Peyer's patch (tissue), 4 donors: ENCODE data around the gene SRPK3. TPM values are rescaled to one million over a fixed set of nuclear protein-coding genes. Genes with fewer than 3 reads are reported as not detected.

Experiments used
- DNase-seq, 3 donors: peaks; one replicate each; pipeline ENCODE4 v3.0.0-alpha.2; 2017 to 2019
- H3K27ac ChIP-seq, 4 donors: fragments of 200-600 bp; sonication (generic); one replicate each; pipeline ENCODE4 v1.5.1; 2016 to 2019
- H3K27me3 ChIP-seq, 2 donors: fragments of 200-600 bp; sonication (generic); one replicate each; pipeline ENCODE4 v1.5.1; 2019
- H3K36me3 ChIP-seq, 3 donors: fragments of 200-600 bp; sonication (generic); one replicate each; pipeline ENCODE4 v1.5.1; 2016 to 2019
- H3K4me1 ChIP-seq, 4 donors: fragments of 200-600 bp; sonication (generic); one replicate each; pipeline ENCODE4 v1.5.1; 2016 to 2019
- H3K4me3 ChIP-seq, 4 donors: fragments of 200-600 bp; sonication (generic); 1 replicate in 3 of 4; 2 replicates in 1 of 4; pipeline ENCODE4 v1.5.1; 2016 to 2019; ENCODE audit warnings: mild to moderate bottlenecking in 1 of 4
- H3K9me3 ChIP-seq, 4 donors: fragments of 200-600 bp; sonication (generic); one replicate each; pipeline ENCODE4 v1.5.1; 2016 to 2019; ENCODE audit warnings: mild to moderate bottlenecking in 1 of 4
- POLR2A ChIP-seq, 2 donors: fragments of 450-650 bp; IDR thresholded peaks; one replicate each; pipeline ENCODE4 v1.5.1; 2017; ENCODE audit warnings: antibody characterized with exemption in 2 of 2, mild to moderate bottlenecking in 2 of 2, moderate library complexity in 2 of 2
- total RNA-seq, 4 donors: library from RNA; depleted of rRNA; stranded (reverse); fragments of >200 nt; gene quantifications; one replicate each; pipeline ENCODE4 v1.1.0, GENCODE V29; 2016
- TF ChIP-seq, protein P1 (sequence below), 6 experiments: fragments of 450-650 bp in 4 of 6; fragments of 200-600 bp in 2 of 6; sonication (generic) in 1 of 6; IDR thresholded peaks; one replicate each; pipeline ENCODE4 v1.5.1; 2017 to 2019; ENCODE audit warnings: antibody characterized with exemption in 6 of 6, mild to moderate bottlenecking in 3 of 6, moderate library complexity in 1 of 6

SRPK3 gene
- total RNA-seq, 4 donors from 2014 or later = 1.7 TPM; not detected in 3

DNA sequence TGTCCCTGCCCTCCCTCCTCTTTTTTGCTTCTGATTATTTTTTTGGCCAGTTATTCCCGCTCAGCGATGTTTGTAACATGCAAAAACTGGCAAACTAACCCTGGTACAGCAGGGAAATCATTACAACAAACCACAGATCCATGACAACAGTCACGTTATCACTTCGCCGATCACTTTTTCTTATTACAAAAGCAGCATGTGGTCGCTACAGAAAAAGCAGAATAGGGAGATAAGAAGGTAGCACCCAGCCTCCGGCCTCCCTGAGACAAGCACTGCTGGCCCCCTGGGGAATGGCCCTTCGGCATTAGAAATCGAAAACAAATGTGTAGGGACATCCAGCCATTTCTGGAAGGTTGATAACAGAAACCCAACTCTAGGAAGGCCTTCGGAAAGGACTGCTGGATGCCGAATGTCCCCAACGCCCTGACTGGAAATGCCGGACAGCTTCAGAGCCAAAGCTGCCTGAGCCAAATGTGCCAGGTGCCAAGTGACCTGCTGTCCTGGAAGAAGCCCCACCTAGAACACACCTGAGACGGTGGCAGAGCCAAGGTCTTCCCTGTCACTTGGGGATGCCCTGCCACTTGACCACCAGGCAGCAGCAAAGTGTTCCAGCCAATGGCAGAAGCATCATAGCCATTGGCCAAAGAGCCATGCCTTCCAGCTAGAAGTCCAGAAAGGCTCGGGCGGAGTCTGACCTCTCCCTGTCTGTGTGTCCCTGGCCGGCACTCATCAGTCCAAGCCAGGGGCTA is 10.4 kb downstream of the SRPK3 start:
- Histone ChIP-seq H3K4me3 (no peak overlapping the region), H3K27ac (no peak overlapping the region), H3K27me3 (no peaks in the 10 kb centered on the region), H3K9me3 (peaks cover 0 to 4% (median 0%) of the 10 kb centered on the region in 4 donors), H3K36me3 (peaks cover 0 to 31% (median 0%) of the 10 kb centered on the region in 3 donors), H3K4me1 (peaks cover 0 to 20% (median 0%) of the 10 kb centered on the region in 4 donors)
- DNase-seq = no peak
- TF ChIP-seq, protein P1, sequence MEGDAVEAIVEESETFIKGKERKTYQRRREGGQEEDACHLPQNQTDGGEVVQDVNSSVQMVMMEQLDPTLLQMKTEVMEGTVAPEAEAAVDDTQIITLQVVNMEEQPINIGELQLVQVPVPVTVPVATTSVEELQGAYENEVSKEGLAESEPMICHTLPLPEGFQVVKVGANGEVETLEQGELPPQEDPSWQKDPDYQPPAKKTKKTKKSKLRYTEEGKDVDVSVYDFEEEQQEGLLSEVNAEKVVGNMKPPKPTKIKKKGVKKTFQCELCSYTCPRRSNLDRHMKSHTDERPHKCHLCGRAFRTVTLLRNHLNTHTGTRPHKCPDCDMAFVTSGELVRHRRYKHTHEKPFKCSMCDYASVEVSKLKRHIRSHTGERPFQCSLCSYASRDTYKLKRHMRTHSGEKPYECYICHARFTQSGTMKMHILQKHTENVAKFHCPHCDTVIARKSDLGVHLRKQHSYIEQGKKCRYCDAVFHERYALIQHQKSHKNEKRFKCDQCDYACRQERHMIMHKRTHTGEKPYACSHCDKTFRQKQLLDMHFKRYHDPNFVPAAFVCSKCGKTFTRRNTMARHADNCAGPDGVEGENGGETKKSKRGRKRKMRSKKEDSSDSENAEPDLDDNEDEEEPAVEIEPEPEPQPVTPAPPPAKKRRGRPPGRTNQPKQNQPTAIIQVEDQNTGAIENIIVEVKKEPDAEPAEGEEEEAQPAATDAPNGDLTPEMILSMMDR (IDR thresholded peaks at IDR 0.05) = no peak
- no peak for TF ChIP-seq POLR2A (IDR thresholded peaks at IDR 0.05)

DNA sequence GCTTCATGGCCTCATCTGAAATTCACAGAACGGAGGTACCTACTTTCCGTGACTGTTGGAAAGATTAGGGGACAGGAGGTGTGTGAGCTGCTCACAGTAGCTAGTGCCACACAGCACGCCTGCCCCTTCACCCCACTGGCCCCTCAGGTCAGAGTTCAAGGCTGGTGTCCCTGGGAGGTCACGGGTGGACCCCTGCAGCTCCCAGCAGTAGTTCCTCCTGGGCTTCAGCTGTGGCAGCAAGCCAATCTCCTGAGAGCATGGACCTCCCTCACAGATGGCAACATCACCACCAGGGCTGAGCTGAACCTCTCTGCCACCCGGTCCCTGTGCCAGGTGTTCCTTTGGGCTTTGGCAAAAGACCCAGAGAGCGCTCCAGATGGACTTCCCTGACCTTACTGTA is 11.5 kb downstream of the SRPK3 start:
- Histone ChIP-seq H3K4me1 (peaks cover 0 to 20% (median 0%) of the 10 kb centered on the region in 4 donors), H3K4me3 (no peak overlapping the region), H3K36me3 (peaks cover 0 to 27% (median 0%) of the 10 kb centered on the region in 3 donors), H3K9me3 (peaks cover 0 to 4% (median 0%) of the 10 kb centered on the region in 4 donors), H3K27ac (no peak overlapping the region), H3K27me3 (no peaks in the 10 kb centered on the region)
- no peak for DNase-seq
- TF ChIP-seq, protein P1 (IDR thresholded peaks at IDR 0.05) = no peak
- no peak for TF ChIP-seq POLR2A (IDR thresholded peaks at IDR 0.05)

DNA sequence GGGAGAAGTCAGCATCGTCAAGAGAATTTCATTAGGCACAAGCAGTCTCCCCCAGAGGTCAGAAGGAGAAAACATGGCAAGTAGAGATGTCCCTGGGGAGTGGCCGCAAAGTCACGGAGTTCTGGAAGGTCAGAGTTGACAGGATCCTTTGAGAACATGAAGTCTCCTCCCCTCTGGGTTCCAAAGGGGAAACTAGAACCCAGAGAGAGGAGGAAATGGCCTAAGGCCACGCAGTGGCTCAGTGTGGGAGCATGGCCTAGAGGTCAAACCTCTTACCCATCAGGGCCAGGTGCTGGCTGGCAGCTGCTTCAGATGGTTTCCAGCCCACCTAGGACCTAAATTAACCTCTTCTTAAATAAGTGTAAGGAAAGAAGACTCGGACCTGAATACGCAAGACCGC is 12.4 kb downstream of the SRPK3 start:
- H3K4me1 ChIP-seq = peaks cover 0 to 20% (median 0%) of the 10 kb centered on the region in 4 donors
- TF ChIP-seq, protein P1 (IDR thresholded peaks at IDR 0.05) = no peak
- TF ChIP-seq POLR2A (IDR thresholded peaks at IDR 0.05) = peak; percentile 24 to 35
- no peak for DNase-seq
- H3K4me3 ChIP-seq = peak overlapping the region; percentile 63 to 83 (median 68)
- no peaks in the 10 kb centered on the region for H3K27me3 ChIP-seq
- peak overlapping the region; percentile 88 to 97 (median 94) for H3K27ac ChIP-seq
- H3K36me3 ChIP-seq = peaks cover 0 to 29% (median 0%) of the 10 kb centered on the region in 3 donors
- H3K9me3 ChIP-seq = peaks cover 0 to 4% (median 0%) of the 10 kb centered on the region in 4 donors

DNA sequence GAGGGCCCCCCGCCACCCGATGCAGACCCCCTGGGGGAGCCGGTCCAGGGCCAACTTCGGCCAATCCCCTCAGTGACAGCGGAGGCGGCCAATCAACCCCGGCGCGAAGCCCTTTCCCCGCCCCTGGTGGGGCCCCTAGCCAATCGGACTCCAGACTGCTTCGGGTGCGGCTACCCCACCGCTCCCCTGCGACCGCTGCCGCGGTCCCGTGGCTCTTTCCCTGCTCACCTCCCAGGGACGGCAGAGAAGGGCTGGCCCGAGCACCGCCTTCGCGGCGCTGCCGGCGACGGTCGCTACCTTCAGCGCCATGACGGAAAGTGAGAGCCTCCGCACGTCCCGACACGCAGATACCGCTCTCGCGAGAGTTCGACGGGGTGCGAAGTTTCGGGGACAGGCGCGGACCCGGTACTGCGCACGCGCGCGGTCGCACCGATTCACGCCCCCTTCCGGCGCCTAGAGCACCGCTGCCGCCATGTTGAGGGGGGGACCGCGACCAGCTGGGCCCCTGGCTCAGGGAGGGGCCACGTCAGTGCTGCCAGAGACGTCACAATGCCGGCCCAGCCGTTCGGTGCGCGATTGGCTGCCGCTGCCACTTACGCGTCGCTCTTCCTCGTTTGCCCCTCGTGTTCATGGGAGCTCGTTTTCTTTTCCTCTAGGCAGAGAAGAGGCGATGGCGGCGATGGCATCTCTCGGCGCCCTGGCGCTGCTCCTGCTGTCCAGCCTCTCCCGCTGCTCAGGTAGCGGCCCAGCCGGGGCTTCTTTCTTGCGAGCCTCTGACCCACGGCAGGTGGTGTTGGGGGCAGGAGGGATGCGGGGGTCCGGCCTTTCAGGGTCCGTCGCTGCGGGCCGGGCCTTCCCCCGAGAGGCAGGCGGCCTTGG is 13.4 kb downstream of the SRPK3 start, which contains the start of the genes IDH3G and SSR4:
TSS of gene IDH3G (minus strand) at position 358 of the 879 bp plus-strand sequence. CDS start at position 309, 49 bp downstream.
TSS of gene SSR4 (plus strand) at position 651 of the 879 bp plus-strand sequence. CDS start at position 671, 20 bp downstream.
- Histone ChIP-seq H3K4me3 (peak within 1 kb of the TSS; percentile 63 to 83 (median 68)), H3K9me3 (peaks cover 0 to 4% (median 0%) of the 10 kb centered on the region in 4 donors), H3K27me3 (no peaks in the 10 kb centered on the region), H3K4me1 (peaks cover 0 to 20% (median 0%) of the 10 kb centered on the region in 4 donors), H3K36me3 (peaks cover 0 to 29% (median 0%) of the 10 kb centered on the region in 3 donors), H3K27ac (peak within 1 kb of the TSS; percentile 88 to 97 (median 94))
- TF ChIP-seq, protein P1 (IDR thresholded peaks at IDR 0.05) = peak in 3 of 6 experiments; percentile 11 to 44 (median 24)
- peak; percentile 8 to 44 for TF ChIP-seq POLR2A (IDR thresholded peaks at IDR 0.05)
- DNase-seq = peak; percentile 88 to 96 (median 92)
